SJSA1 (cell line): Measurements from ENCODE around the gene DMD. TPM values are rescaled to one million over a fixed set of nuclear protein-coding genes. Genes with fewer than 3 reads are reported as not detected.
"Not testable (repeated sequence)": the region's sequence is repeated elsewhere in the genome, so short reads cannot be mapped to it uniquely, and the experiment has no call there.

ENCODE experiments used
- DNase-seq, 2 experiments: peaks; one replicate each; pipeline ENCODE4 v3.0.0-alpha.2; 2015 to 2020; ENCODE audit warnings: low spot score in 2 of 2, low read depth in 1 of 2
- H3K27ac ChIP-seq: fragments of 250-450 bp; sonication (Bioruptor Pico); 2 replicates; pipeline ENCODE4 v1.5.1; 2020; ENCODE audit warnings: mild to moderate bottlenecking, moderate library complexity
- H3K27me3 ChIP-seq: fragments of 250-450 bp; sonication (Bioruptor Pico); replicated peaks from 2 replicates; pipeline ENCODE4 v1.5.1; 2020; ENCODE audit warnings: mild to moderate bottlenecking, moderate library complexity
- H3K36me3 ChIP-seq: fragments of 250-450 bp; sonication (Bioruptor Pico); 2 replicates; pipeline ENCODE4 v1.5.1; 2020; ENCODE audit warnings: mild to moderate bottlenecking
- H3K4me1 ChIP-seq: fragments of 250-450 bp; sonication (Bioruptor Pico); replicated peaks from 2 replicates; pipeline ENCODE4 v1.6.1; 2021; ENCODE audit warnings: mild to moderate bottlenecking
- H3K4me3 ChIP-seq: fragments of 250-450 bp; sonication (Bioruptor Pico); 2 replicates; pipeline ENCODE4 v1.5.1; 2020; ENCODE audit warnings: mild to moderate bottlenecking
- H3K9me3 ChIP-seq: fragments of 250-450 bp; sonication (Bioruptor Pico); replicated peaks from 2 replicates; pipeline ENCODE4 v1.5.1; 2020; ENCODE audit warnings: mild to moderate bottlenecking
- total RNA-seq: library from RNA; depleted of rRNA; stranded (reverse); fragments of >200 nt; shearing (Covaris generic); gene quantifications from 2 replicates; pipeline ENCODE4 v1.2.3, GENCODE V29; 2014

Gene DMD
- total RNA-seq, 1 experiment from 2014 or later: 6.8 TPM

- Histone ChIP-seq H3K36me3 (no peaks in the 10 kb centered on the region), H3K4me3 (no peak overlapping the region), H3K9me3 (no peaks in the 10 kb centered on the region), H3K27me3 (no peaks in the 10 kb centered on the region), H3K27ac (no peak overlapping the region), H3K4me1 (no peaks in the 10 kb centered on the region)
- DNase-seq: no peak
Measured at GRCh38 chrX:33133320-33133719, 78.0 kb downstream of the DMD start.

DNA sequence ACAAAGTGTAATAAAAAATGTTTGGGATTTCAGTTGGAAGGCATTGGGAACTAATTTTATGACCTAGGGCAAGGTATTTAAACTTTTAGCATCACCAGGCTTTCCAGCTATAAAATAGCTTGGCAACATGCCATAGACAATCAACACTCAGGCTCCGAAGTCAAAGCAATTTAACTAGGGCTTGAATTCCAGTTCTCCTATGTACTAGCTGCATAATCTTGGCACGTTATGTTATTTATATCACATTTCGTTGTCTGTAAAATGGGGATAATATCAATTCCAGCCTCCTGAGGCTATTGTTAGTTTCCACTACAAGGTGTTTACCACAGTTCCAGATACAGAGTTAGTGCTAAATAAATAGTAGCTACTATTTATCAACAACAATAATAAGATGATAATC, 78.8 kb downstream of the DMD start:
- no peak overlapping the region for H3K4me3 ChIP-seq
- no peak overlapping the region for H3K27ac ChIP-seq
- DNase-seq: no peak
- no peaks in the 10 kb centered on the region for H3K9me3 ChIP-seq
- no peaks in the 10 kb centered on the region for H3K36me3 ChIP-seq
- H3K4me1 ChIP-seq: no peaks in the 10 kb centered on the region
- no peaks in the 10 kb centered on the region for H3K27me3 ChIP-seq

DNA sequence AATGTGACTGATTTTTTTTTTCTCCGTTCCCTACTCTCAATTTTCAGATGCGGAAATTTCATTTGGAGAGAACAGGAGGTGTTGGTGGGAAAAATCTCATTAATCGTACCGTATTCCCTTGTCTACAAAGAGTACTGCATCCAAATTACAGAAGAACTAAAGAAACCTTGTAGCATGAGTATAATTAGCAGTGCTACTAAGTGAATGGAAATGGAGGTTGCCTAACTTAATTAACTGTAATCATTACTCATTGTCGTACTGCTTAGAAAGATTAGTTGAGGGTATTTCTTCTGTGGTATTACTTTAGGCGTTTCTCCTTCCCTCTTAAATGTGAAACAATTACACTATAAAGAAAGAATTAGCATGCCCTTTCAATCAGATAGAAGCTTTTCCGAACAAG, 81.7 kb downstream of the DMD start:
- Histone ChIP-seq H3K27ac (no peak overlapping the region), H3K36me3 (no peaks in the 10 kb centered on the region), H3K4me3 (no peak overlapping the region)

GRCh38 chrX:33128048-33128805, 83.1 kb downstream of the DMD start:
- H3K36me3 ChIP-seq: no peaks in the 10 kb centered on the region
- H3K4me1 ChIP-seq: no peaks in the 10 kb centered on the region
- no peaks in the 10 kb centered on the region for H3K27me3 ChIP-seq
- H3K27ac ChIP-seq: no peak overlapping the region
- H3K4me3 ChIP-seq: no peak overlapping the region
- no peak for DNase-seq
- no peaks in the 10 kb centered on the region for H3K9me3 ChIP-seq

More for the DNA sequence above, 81.7 kb downstream of the DMD start:
- no peak for DNase-seq
- H3K9me3 ChIP-seq: no peaks in the 10 kb centered on the region
- no peaks in the 10 kb centered on the region for H3K4me1 ChIP-seq
- H3K27me3 ChIP-seq: no peaks in the 10 kb centered on the region

DNA sequence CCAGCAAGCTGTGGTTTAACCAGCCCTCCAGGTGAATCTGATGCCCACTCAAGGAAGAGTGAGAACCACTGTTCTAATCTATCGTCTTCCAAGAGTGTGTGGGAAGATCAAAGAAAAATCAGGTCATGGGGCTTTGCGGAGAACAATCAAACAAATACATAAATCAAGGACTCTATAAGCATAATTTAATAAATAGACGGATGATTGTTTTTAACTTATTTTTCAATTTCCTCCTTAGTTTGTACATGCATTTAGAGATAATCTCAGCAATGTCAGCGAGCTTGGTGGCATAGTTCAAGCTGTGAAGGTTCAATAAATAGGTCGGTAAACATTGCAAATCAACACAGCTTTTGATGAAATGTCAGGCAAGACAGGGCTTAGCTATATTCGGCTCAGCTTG, 84.9 kb downstream of the DMD start:
- H3K9me3 ChIP-seq: no peaks in the 10 kb centered on the region
- H3K27me3 ChIP-seq: no peaks in the 10 kb centered on the region
- H3K36me3 ChIP-seq: no peaks in the 10 kb centered on the region
- no peak overlapping the region for H3K27ac ChIP-seq
- H3K4me3 ChIP-seq: no peak overlapping the region
- no peak for DNase-seq
- no peaks in the 10 kb centered on the region for H3K4me1 ChIP-seq

DNA sequence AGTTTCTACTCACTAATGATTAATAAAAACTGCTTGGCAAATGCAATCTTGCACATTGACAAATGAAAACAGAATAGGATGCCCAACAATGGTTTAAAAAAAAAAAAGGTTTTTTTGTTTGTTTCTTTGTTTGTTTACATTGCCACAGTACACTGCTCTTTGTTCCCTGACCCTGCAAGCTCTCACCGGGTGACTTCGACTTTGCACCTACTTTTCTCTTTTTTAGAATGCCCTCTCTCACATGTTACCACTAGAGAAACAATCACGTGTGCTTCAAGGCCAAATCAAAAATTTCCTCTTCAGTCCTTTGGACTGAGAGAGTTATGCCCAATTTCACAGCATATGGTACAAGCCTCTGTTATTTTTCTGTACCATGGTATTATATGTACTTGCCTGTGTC, 101.5 kb downstream of the DMD start:
- Histone ChIP-seq H3K27ac (no peak overlapping the region), H3K36me3 (no peaks in the 10 kb centered on the region), H3K4me3 (no peak overlapping the region), H3K9me3 (no peaks in the 10 kb centered on the region), H3K4me1 (no peaks in the 10 kb centered on the region), H3K27me3 (no peaks in the 10 kb centered on the region)
- no peak for DNase-seq

DNA sequence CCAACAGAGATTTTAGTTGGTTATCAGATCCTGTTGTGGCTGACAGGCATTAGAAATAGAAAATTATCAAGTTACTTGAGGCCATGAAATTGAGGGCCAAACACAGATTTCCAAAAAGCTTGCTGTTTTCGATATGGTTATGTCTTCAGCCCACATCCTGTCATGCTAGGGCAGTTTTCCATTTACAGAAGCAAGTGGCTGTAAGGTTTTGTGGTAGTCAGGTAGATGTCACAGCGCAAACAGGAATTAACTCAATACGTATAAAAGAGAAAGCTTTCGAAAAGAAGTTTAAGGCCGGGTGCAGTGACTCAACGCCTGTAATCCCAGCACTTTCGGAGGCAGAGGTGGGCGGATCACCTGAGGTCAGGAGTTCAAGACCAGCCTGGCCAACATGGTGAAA, 104.6 kb downstream of the DMD start:
- no peaks in the 10 kb centered on the region for H3K4me1 ChIP-seq
- DNase-seq: no peak
- H3K27ac ChIP-seq: no peak overlapping the region

GRCh38 chrX:33095079-33095478, 116.3 kb downstream of the DMD start:
- Histone ChIP-seq H3K27me3 (no peaks in the 10 kb centered on the region), H3K4me1 (no peaks in the 10 kb centered on the region), H3K27ac (no peak overlapping the region), H3K4me3 (no peak overlapping the region), H3K9me3 (no peaks in the 10 kb centered on the region), H3K36me3 (no peaks in the 10 kb centered on the region)
- no peak for DNase-seq

More for the DNA sequence above, 104.6 kb downstream of the DMD start:
- no peaks in the 10 kb centered on the region for H3K27me3 ChIP-seq
- no peaks in the 10 kb centered on the region for H3K9me3 ChIP-seq
- no peak overlapping the region for H3K4me3 ChIP-seq
- no peaks in the 10 kb centered on the region for H3K36me3 ChIP-seq

GRCh38 chrX:33087411-33087810, 123.9 kb downstream of the DMD start:
- Histone ChIP-seq H3K4me3 (no peak overlapping the region), H3K36me3 (no peaks in the 10 kb centered on the region), H3K9me3 (no peaks in the 10 kb centered on the region), H3K27ac (no peak overlapping the region), H3K27me3 (no peaks in the 10 kb centered on the region), H3K4me1 (no peaks in the 10 kb centered on the region)
- no peak for DNase-seq

- DNase-seq: no peak
- H3K4me1 ChIP-seq: no peaks in the 10 kb centered on the region
- no peaks in the 10 kb centered on the region for H3K9me3 ChIP-seq
- H3K27ac ChIP-seq: no peak overlapping the region
- no peaks in the 10 kb centered on the region for H3K27me3 ChIP-seq
- no peak overlapping the region for H3K4me3 ChIP-seq
- no peaks in the 10 kb centered on the region for H3K36me3 ChIP-seq
Measured at GRCh38 chrX:33086886-33087285, 124.5 kb downstream of the DMD start.

- Histone ChIP-seq H3K4me3 (no peak overlapping the region), H3K9me3 (no peaks in the 10 kb centered on the region), H3K36me3 (no peaks in the 10 kb centered on the region), H3K4me1 (no peaks in the 10 kb centered on the region), H3K27ac (no peak overlapping the region), H3K27me3 (no peaks in the 10 kb centered on the region)
- DNase-seq: no peak
Measured at GRCh38 chrX:33082371-33082770, 129.0 kb downstream of the DMD start.

GRCh38 chrX:33078273-33078672, 133.1 kb downstream of the DMD start:
- no peak for DNase-seq
- Histone ChIP-seq H3K4me3 (no peak overlapping the region), H3K27ac (no peak overlapping the region), H3K27me3 (no peaks in the 10 kb centered on the region), H3K4me1 (no peaks in the 10 kb centered on the region), H3K9me3 (no peaks in the 10 kb centered on the region), H3K36me3 (no peaks in the 10 kb centered on the region)

DNA sequence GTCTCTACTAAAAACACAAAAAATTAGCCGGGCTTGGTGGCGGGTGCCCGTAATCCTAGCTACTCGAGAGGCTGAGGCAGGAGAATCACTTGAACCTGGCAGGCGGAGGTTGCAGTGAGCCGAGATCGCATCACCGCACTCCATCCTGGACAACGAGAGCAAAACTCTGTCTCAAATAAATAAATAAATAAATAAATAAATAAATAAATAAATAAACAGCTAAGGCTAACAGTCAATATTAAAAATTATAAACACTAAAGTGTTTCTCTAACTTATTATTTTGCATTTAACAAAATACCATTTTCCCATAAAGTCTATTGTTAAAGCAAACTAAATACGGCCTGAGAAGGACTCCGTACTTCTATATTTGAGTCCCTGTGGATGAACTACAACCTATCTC, 137.7 kb downstream of the DMD start:
- not testable (repeated sequence) for H3K4me3 ChIP-seq, H3K27ac ChIP-seq, DNase-seq, H3K9me3 ChIP-seq, H3K27me3 ChIP-seq, H3K36me3 ChIP-seq, H3K4me1 ChIP-seq

GRCh38 chrX:33065415-33065814, 145.9 kb downstream of the DMD start:
- Histone ChIP-seq H3K4me1 (no peaks in the 10 kb centered on the region), H3K36me3 (no peaks in the 10 kb centered on the region), H3K4me3 (no peak overlapping the region), H3K9me3 (no peaks in the 10 kb centered on the region), H3K27ac (no peak overlapping the region), H3K27me3 (no peaks in the 10 kb centered on the region)
- no peak for DNase-seq

GRCh38 chrX:33062041-33062440, 149.3 kb downstream of the DMD start:
- H3K27ac ChIP-seq: no peak overlapping the region
- no peak overlapping the region for H3K4me3 ChIP-seq
- no peaks in the 10 kb centered on the region for H3K9me3 ChIP-seq
- no peak for DNase-seq
- H3K36me3 ChIP-seq: no peaks in the 10 kb centered on the region
- H3K27me3 ChIP-seq: no peaks in the 10 kb centered on the region
- H3K4me1 ChIP-seq: no peaks in the 10 kb centered on the region
